ENCODE data around the gene SCAF11.

The SCAF11 gene

DNA sequence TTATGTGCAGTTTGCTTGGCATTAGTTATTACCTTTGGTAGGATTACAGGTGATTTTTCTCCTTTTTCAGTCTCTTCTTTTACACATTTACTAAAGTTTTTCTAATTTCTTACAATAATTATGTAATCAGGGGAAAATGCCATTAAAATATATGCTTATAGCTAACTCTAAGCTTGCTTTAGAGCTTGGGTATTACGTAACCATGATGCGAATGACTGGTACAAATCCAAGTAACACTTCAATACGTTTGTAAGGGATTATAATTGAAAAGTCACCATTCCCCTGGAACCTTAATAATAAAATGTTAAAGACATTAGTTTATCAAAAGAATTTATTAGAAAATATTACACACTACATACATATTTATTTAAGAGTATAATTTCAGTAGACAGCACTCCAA lies 71.6 kb downstream of the SCAF11 start:
- no peak for DNase-seq (ENCODE audit: low read depth)

DNA sequence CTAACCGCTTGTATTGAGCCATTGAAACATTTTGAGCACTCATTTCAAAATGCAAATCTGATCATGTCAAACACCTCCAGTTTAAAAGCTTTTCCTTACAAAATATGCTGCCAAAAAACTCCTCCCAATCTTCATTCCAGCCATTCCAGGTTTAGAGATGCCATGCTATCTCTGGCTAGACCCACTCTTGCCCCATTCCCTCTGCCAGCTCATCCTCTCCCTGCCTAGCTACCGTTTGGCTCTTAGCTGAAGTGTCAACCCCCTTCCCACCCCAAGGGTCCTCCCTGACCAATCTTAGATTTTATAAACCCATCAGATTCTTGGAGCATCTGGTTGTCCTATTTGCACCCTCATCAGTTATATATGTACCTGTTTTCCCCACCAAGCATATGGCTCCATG lies 75.0 kb downstream of the SCAF11 start:
- no peak for DNase-seq (ENCODE audit: low read depth)

- DNase-seq (ENCODE audit: low read depth), result no peak
Measured at GRCh38 chr12:45914090-45914489, 76.3 kb downstream of the SCAF11 start.

GRCh38 chr12:45913631-45914030 lies 76.7 kb downstream of the SCAF11 start:
- DNase-seq (ENCODE audit: low read depth), result no peak

DNA sequence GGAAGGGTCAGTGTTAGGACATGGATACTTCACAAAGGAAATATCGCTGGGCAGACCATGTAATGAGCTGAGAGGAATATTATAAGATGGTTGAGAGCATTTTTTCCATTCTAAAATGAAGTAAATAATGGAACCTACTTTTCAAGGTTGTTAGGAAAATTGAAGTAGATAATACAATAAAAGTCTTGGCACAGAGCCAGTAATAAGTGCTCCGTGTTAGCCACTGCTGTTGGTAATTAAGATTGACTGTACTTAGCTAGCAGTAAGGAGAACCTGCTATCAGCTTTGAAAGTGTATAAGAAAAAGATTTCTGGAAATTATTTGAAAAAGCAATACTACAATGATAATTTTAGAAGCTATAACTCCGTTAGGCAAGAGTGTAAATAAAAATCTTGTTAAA lies 77.6 kb downstream of the SCAF11 start:
- no peak for DNase-seq (ENCODE audit: low read depth)

- no peak for DNase-seq (ENCODE audit: low read depth)
Measured at GRCh38 chr12:45909041-45909713, 81.2 kb downstream of the SCAF11 start.

- no peak for DNase-seq (ENCODE audit: low read depth)
Measured at GRCh38 chr12:45907955-45908354, 82.4 kb downstream of the SCAF11 start.

GRCh38 chr12:45898094-45898493 lies 92.3 kb downstream of the SCAF11 start:
- no peak for DNase-seq (ENCODE audit: low read depth)

- no peak for DNase-seq (ENCODE audit: low read depth)
Measured at GRCh38 chr12:45895961-45896360, 94.4 kb downstream of the SCAF11 start.

GRCh38 chr12:45893240-45893639 lies 97.1 kb downstream of the SCAF11 start:
- DNase-seq (ENCODE audit: low read depth), result no peak

DNA sequence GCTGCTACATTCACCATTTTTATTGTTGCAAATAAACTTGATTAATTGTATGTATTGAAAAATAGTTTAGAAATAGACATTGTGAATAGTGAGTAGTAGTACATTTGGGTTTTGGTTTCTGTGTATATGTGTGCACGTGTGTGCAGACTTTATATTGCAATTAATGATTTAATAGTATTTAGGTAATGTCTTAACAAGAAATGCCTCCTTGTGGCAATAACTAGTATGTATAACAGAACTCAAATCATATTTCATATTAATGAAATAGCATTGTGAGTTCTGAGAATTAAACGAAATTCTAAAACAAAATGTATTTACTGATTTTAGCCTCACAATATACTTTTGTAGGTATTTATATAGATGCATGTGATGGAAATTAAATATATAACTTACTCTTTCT lies 100.1 kb downstream of the SCAF11 start:
- no peak for DNase-seq (ENCODE audit: low read depth)

GRCh38 chr12:45887544-45887943 lies 102.8 kb downstream of the SCAF11 start:
- DNase-seq (ENCODE audit: low read depth), result no peak

DNA sequence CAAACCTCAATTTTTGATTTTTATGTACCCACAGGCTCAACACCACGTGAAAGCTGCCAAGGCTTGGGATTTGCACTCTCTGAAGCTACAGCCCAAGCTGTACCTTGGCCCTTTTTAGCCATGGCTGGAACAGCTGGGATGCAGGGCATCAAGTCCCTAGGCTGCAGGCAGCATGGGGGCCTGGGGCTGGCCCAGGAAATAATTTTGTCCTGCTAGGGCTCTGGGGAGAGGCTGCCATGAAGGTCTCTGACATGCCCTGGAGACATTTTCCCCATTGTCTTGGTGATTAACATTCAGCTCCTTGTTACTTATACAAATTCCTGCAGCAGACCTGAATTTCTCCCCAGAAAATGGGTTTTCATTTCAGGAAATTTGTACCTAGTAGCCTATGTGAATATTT lies 103.7 kb downstream of the SCAF11 start:
- DNase-seq (ENCODE audit: low read depth), result no peak

DNA sequence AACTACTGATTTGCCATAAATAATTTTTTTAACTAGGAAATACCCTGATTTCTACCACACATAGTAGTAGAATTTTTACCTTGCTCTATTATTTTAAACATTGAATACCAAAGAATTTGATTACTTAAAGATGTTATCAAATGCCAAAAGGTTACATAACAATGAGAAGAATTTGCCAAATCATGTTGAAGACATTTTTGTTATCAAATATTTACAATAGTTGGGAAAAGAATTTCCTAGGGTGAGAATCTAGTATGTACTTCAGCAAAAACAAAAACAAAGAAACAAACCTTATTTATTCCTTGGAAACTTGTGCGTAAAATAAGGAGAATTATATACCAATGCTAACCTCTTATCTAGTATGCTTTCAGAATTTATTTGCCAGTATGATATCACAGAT lies 107.2 kb downstream of the SCAF11 start:
- DNase-seq (ENCODE audit: low read depth), result no peak

GRCh38 chr12:45880533-45880932 lies 109.8 kb downstream of the SCAF11 start:
- no peak for DNase-seq (ENCODE audit: low read depth)

DNA sequence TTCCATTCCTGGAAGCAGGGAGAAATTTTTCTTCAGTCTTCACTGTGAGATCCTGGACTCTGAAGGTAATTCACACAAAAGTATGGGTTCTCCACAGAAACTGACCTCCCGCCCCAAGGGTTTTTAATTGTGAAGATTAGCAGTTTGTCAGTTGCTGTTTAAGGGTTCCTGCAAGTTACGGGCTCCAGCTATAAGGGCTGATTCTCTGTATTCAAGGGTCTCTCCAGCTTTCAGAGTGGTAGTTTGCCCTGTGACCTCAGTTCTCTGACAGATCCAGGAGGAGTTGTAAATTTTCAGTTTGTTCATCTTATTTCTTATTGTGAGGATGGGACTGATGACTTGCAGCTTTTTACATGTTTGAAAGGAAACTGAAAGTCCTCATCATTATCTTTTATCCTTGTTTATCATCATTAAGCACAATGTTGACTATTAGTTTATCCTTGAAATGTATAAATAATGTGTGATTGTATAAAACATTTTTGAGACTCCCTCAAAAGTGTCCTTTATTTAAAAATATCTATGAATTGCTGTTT lies 110.9 kb downstream of the SCAF11 start:
- DNase-seq (ENCODE audit: low read depth), result no peak

GRCh38 chr12:45878630-45879255 lies 111.6 kb downstream of the SCAF11 start:
- DNase-seq (ENCODE audit: low read depth), result no peak

DNA sequence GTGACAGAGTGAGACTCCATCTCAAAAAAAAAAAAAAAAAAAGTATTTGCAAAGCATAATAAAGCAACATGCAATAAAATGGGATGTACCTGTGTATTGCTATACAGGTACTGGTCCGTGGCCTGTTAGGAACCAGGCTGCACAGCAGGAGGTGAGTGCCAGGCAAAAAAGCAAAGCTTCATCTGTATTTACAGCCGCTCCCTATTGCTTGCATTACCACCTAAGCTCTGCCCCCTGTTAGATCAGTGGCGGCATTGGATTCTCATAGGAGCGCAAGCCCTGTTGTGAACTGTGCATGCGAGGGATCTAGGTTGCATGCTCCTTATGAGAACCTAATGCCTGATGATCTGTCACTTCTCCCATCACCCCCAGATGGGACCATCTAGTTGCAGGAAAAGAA lies 113.3 kb downstream of the SCAF11 start:
- no peak for DNase-seq (ENCODE audit: low read depth)

DNA sequence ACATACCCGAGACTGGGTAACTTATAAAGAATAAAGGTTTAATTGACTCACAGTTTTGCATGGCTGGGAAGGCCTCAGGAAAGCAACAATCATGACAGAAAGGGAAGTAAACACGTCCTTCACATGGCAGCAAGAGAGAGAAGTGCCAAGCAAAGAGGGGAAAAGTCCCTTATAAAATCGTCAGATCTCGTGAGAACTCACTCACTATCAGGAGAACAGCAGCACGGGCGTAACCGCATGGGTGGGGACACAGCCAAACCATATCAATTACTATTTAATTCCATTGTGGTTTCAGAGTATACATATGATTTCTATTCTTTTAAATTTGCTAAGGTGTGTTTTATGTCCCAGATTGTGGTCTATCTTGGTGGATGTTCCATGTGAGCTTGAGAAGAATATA lies 117.9 kb downstream of the SCAF11 start:
- no peak for DNase-seq (ENCODE audit: low read depth)

Measured in T-helper 22 cell (primary cell).